Fibroblast of gingiva (primary cell): Measurements from ENCODE around the gene RPL38.

Source experiments
- DNase-seq: peaks from one replicate; pipeline ENCODE4 v3.0.0-alpha.2; 2011; ENCODE audit warnings: low read depth

The RPL38 gene

DNA sequence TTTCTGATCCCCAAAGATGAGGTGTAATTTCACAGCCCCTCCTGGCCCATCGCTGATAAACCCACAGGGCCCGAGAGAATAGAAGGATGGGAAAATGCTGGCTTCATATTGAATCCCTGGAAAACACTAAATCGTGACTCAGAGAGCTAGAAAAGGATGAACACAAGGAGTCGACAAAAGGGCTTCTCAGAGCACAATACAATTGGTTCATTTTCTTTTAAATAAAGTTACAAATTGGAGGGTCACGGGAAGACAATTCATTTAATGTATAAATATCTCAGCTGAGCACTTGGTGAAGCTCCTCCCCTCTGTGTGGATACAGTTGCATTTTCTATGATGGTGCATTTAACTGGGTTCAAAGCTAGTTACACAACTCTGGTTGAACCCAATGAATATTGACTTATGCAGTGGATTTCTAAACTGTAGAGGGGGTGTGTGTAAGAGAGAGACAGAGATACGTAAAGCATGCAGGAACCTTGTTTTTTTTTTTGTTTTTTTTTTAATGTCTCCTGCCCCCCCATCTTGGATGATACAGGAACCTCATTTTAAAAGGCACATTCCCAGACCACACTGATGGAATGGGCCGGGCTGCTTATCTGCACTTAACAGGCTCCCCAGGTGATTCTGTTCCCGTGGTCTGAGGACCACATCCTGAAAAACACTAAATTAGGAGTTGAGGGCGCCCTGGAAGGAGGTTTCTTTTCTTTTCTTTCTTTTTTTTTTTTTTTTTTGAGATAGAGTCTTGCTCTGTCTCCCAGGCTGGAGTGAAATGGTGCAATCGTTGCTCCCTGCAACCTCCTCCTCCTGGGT, 24.0 kb downstream of the RPL38 start:
- DNase-seq, result no peak

DNA sequence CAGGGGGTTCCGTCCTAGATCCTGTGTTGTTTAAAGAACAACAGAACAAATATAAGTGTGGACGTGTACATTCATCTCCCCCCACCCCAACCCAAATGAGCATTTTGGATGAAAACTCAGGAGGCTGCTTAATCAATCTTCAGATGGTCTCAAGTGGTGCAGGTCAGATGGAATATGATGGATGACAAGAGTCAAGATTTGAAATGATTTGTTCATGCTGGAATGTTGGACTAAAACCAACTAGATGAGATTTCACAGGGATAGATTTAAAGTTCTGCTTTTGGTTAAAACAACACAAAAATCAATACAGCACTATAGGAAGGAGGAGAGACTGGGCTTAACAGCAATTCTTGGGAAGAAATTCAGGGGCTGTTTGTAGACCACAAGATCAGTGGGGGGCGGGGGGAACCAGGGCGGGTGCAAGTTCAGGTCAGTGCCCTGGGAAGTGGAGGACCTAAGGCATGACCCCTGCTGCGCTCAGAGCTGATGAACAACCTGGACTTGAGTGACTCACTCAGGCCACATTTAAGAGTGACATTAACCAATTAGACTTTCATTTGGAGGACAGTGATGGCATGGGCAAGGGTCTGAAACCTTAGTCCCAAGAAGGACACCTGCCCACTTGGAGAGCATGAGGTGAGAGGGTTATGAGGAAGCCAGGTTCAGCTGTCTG, 25.0 kb downstream of the RPL38 start:
- no peak for DNase-seq

DNA sequence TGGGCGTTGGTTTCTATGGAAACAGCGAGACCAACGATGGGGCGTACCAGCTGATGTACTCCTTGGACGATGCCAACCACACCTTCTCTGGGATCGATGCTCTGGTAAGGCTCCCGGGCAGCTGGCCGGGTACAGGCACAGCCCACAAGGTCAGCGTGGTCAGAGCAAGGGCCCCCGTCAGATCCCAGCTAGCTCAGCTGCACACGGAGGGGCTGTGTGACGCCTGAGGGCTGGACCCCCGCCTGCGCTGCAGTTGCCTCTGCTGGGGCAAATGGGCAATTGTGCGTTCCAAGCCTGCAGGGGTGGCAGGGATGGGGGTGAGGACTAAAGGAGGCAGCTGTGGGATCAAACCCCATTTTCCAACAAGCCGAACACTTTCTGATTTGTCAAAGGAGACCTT, 27.4 kb downstream of the RPL38 start:
- DNase-seq, result no peak

DNA sequence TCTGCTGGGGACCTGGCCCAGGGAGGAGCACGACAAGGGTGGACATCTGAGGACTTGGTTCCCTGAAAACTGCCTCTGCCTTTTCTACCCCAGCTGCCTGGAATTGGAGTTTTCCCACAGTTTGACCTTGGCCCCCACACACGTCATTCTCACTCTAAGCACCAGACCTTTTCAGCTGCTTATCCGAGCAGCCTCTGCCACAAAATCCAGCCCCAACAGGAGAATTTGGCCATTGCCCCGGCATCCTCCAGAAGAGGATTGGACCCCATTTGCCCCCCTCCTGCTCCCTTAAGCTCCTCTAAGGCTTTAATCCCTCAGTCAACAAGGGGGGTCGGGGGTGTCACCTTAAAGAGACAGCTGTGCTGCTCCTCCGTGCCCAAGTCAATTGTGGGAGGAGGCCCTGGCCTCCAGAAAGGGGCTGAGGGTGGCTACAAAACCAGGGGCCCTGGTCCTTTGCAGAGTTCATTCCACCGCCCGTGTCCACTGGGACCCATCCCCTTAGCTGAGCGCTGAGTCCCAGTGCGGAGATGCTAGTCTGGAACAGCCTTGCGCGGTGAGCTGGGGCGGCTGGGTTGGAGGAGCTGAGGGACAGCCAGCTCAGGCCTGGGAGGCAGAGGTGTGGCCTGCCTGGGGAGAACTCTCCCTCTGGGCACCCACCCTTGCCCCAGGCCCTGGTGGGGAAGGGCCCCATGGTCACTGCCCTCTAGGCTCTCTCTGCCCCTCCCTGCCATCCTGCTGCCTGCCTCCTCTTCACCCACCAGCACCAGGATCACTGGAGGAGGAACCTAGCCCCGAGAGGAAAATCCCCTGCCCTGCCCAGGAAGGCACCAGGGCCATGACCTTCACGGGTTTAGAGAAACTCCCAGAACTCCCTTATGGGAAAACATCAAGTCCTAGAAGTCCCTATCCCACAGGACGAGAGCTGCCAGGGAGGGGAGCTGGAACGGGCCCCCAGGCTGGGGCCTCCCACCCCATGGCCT, 28.7 kb downstream of the RPL38 start:
- DNase-seq, result no peak

DNA sequence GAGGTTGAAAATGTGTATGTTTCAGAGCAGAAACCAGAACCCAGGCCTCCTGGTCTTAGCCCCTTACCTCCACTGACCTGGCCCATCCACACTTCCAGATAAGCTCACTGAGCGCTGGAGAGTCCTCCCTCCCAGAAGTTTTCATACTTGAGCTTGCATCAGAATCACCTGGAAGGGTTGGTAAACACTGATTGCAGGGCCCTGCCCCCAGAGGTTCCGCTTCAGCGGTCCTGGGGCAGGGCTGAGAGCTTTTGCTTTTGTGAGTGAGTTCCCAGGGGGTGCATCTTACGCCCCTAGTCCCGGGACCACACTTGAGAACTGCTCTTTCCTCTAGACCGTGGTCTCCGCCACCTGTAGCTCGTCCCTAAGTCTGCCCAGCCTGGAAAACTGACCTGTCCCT, 30.5 kb downstream of the RPL38 start:
- DNase-seq, result no peak

DNA sequence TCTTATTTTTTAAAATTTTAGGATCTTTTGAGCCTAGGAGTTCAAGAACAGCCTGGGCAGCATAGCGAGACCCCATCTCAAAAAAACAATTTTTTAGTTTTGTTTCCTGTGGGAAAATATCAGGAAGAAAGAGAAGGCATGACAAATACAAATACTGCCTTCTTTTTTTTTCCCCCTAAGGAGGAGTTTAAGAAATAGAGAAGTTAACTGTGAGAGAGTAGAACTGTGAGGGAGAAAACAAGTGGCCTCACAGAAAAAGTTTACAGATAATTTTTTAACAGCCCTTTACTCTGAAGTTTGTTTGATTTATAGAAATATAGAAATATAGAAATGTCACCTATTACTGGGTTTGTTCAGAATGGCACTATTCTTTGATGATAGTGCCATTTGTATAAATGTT, 31.0 kb downstream of the RPL38 start:
- no peak for DNase-seq

DNA sequence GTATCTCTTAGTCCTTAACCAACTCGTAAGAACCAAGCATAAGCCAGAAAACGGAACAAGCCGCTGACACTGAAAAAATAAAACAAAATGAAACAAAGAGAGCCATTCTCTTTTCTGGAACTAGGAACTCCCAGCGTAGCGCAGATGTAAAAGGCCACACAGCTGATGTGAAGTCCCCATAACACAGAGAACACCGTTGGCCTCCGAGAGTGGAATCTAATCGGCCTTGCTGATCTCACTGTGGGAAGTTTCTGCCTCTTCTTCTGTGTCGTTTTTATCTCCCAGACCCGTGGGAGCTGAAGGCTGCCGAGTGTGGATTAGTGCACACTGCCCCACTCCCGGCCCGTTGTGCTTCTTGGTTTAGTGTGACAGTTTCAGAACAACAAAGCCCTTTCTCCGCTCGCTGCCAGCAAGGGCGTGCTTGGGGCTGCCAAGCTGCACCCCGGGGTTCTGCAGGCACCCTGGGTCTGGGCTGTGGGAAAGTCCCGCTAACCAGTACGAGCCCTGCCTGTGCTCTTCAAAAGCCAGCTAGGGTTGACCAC, 31.6 kb downstream of the RPL38 start:
- no peak for DNase-seq

DNA sequence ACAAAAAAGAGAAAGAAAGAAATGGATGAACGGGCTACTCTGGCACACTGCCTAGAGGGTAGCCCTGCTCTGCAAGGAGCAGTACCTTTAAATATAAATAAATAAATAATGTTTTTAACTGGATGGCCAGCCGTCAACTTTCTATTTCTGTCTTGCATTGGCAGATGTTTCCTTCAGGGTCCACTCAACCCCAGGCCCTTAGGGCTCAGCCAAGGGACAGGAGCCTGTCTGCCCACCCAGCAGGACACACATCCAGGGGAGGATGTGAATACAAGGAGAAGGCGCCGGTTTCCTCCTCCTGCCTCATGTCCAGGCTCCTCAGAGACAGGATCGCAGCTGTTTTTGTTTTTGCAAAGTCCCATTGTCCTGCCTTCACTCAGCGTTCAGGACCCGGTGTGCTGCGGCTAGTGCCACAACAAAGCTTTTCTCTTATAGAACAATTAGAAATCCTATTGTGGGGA, 32.5 kb downstream of the RPL38 start:
- DNase-seq, result no peak

DNA sequence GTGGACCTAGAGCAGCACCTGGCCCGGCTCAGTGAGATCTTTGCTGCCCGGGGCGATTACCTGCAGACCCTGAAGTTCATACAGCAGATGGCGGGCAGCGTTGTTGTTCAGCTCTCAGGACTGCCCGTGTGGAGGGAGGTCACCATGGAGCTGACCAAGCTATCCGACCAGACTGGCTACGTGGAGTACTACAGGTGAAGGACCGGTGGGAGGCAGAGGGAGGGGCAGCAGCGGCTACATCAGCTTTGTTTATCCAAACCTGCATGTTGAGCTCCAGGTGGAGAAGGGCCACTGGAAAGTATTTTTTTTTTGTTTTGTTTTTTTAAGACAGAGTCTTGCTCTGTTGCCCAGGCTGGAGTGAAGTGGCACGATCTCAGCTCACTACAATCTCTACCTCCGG, 33.8 kb downstream of the RPL38 start:
- DNase-seq, result no peak

DNA sequence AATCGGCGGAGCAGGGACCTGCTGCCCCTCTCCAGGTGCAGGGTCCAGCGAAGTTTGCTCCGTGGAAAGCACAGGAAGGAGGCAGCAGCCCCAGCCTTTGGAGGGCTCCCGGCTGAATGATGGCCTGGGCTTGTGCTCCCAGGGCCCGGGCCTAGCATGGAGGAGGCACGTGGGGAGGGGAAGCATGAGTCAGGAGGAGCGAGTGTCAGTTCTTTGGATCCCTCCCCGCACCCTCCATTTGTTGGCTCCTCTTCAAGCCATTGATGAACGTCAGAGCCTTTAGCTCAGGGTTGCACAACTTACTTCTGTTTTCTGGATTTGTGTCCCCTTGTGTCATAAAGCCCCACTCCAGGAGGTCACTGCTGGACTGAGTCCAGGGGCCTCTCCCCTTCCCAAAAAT, 35.7 kb downstream of the RPL38 start:
- no peak for DNase-seq

DNA sequence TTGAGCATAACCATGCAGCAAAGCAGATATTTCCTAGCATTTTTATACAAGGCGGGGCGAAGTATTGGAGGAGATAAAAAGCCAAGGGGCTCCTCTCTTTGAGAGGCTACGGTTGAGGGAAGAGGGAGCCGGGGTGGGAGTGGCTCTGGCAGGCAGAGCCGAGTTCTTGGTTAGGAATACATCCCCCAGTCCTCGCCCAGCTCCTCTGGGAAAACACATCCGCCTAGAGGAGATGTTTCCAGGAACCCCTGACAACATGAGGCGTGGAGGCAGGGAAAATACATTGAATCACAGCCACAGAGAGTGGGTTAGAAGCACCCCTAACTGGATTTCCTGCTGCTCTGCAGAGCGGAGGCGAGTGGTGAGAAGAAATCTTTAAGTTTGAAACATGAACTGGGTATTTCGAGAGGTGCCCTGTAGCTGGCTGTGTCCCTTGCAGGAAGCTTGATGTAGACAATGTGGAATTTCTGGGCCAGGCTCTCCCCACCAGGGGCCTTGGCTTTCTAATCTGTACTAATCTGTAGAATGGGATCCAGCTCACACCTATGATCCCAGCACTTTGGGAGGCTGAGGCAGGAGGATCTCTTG, 37.2 kb downstream of the RPL38 start:
- DNase-seq, result no peak

DNA sequence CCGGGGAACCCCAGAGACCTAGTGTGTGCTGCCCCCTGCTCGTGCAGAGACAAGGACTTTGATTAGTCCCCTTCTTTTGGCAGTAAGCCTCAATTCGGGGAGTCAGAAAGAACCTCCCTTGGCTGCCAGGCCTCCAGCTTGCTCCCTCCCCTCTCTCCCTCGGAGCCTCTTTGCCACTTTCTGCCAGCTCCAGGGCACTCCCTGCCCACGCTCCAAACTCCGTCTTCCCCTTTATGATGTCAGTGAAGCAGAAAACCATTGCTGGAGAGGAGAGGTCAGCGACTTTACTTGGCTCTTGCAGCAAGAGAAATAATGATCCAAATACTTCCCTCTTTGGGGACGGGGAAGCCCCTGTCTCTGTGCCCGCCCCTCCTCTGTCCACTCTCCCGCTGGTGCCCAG, 38.0 kb downstream of the RPL38 start:
- peak; percentile 15 for DNase-seq

DNA sequence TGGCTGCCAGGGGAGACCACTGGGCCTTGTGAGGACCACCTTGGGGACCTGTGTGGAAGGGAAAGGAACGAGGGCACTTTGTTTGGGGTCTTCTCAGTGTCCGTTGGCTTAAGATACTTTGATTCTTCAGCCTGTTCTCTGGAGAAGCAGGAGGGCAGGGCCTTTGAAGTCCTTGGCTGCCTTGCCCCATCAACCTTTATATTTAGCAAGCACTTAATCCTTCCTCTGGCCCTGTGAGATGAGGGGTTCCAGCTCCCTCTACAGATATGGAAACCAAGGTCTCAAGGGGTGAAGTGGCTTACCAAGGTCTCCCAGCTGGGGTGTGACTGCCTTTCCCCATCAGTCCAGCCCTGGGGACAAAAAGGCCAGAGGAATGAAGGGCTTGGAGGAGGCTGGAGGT, 38.4 kb downstream of the RPL38 start:
- DNase-seq, result no peak

DNA sequence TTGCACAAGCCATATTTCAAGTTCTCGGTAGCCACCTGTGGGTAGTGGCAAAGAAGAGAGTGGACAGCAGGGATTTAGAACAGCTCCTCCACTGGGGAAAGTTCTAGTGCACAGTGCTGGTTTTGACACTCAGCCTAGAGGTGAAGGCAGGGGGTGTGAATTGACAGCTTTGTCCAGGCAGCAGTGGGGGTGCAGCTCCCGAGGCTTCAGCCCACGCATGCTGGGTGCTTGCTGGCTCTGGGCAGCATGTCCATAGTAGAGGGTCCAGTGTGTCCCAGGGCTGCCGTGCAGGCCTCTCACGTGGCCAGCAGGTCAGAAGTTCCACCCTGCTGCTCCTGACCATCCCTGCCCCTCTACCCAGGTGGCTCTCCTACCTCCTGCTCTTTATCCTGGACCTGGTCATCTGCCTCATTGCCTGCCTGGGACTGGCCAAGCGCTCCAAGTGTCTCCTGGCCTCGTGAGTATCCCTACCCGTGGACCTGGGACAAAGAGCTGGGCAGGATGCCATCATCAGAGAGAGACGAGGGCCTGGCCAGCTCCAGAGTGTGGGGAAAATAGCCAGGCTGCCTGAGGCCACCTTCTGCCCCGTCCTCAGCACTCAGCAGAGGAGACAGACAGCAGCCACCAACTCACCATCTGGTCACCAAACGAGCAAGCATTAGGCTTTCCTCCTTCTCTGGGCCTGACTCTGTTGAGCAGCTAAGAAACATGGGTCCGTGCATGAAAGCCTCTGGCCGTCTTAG, 39.7 kb downstream of the RPL38 start:
- no peak for DNase-seq

DNA sequence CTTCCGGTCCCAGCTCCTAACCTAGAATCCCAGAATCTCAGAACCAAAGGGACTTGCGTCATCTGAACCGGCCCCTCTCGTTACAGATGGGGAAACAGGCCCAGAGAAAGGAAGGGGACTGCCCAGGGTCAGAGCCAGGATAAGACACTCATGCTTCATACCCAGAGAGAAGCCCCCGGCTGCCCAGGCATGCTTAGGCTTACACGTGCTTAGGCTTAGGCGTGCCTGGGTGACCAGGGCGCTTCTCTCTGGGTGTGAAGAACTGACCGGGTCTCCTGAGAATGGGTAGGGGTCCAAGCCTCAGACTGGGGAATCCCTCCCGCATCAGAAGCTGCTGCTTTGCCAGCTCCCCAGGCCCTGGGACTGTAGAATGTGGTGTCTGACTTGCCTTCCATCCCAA, 40.6 kb downstream of the RPL38 start:
- no peak for DNase-seq

DNA sequence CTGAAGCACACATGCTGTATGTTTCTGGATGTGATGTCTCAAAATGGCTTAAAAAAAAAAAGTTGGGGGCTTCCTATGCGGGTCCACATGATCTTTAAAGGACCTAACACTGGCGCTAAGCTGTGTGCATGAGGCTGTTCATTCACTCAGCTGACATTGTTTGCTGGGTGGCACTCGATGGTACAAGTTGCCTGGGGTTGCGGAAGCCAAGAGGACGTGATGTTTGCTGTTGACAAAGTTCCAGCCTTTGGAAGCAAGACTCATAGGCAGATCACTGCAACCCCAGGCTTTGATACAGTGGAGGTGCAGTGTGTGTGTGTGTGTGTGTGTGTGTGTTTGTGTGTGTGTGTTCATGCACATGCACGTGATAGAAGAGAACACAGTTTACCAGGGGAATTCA, 41.1 kb downstream of the RPL38 start:
- DNase-seq, result no peak

DNA sequence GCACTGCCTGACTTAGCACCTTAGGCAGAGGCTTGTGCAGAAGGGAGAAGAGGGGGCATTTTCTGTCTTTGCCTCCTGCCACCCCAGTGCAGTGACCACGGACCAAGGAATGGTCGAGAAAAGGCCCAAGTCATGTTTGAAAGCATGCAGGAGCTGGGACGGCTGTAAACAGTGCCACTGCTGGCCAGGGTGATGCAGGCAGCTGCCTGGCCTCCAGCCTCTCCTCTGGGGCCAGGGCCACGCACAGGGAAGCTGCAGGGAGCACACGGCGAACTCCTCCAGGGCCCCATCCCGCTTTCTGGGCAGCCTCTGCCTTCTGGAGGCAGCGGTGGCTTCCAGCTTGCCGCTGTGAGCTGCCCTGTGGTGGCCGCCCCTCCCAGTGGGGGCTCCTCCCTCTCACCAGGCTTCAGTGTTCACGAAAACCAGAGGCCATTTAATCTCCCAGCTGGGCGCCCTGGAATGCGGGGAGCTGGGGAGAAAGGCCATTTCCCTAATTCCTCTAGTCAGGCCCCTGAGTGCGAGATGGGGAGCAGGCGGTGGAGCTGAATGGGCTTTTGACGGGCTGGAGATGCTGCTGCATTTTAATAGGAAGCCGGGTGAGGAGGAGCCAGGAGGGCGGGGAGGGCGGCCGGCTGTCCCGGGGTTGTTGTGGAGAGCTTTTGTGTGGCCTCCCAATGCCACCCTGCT, 41.8 kb downstream of the RPL38 start:
- DNase-seq, result no peak

DNA sequence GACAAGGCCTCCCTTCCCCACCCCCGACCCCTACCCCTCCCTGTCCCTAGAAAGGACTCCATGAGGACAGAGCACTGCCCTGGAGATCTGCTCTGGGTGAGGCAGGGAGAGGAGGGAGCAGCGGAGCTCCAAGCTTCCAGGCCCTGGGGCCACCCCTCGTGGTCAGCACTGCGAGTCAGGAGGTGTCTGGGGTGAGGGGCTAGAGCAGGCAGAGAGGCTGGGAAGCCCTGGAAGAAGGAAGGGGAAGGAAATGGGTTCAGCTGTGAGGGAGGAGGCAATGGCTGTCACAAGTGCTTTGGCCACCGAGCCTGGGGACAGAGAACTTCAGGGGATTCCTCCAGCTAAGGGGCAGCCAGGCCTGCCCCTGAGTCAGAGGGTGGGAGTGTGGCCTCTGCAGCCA, 42.4 kb downstream of the RPL38 start:
- DNase-seq, result no peak

DNA sequence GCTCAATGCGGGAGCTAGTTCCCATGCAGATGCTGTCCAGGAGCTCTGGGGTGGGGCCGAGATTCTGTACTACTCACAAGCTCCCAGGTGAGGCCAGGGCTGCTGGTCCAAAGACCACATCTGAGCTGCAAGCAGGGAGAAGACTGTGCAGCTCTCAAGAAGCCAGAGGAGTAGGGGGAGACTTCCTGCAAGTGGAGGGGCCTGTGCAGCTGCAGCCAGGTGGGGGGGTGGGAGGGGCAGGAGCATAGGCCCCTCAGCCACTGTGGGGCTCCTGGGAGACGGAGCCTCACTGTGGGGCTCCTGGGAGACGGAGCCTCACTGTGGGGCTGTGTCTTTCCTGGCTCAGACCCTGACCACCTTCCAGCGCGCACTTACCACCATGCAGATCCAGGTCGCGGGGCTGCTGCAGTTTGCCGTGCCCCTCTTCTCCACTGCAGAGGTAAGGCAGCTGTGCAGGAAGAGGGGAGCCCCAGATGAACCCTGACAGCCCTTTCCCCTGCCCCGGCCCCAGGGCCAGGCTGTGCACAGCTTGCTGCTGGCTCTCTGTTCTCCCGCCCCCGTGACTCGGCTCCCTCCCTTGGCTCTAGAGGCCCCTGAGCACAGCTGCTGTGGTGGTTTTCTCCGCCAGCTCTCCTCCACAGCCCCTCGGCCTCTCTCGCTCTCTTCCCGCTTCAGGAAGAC, 46.3 kb downstream of the RPL38 start:
- DNase-seq, result no peak
